Measurements from ENCODE around the gene KIF2C.
A peak's percentile ranks its signal among the peaks of the same experiment; 100 is the strongest.
"Not testable (repeated sequence)": the region's sequence is repeated elsewhere in the genome, so short reads cannot be mapped to it uniquely, and the experiment has no call there.

Gene KIF2C

GRCh38 chr1:44775930-44776729 lies 36.5 kb downstream of the KIF2C start:
- DNase-seq (ENCODE audit: low read depth) = peak; percentile 41

- no peak for DNase-seq (ENCODE audit: low read depth)
Measured at GRCh38 chr1:44776730-44777068, 37.1 kb downstream of the KIF2C start.

- no peak for DNase-seq (ENCODE audit: low read depth)
Measured at GRCh38 chr1:44777547-44777946, 37.9 kb downstream of the KIF2C start.

- DNase-seq (ENCODE audit: low read depth) = no peak
Measured at GRCh38 chr1:44777969-44778635, 38.5 kb downstream of the KIF2C start.

GRCh38 chr1:44778705-44779576 lies 39.3 kb downstream of the KIF2C start:
- DNase-seq (ENCODE audit: low read depth) = no peak

- peak; percentile 46 for DNase-seq (ENCODE audit: low read depth)
Measured at GRCh38 chr1:44780583-44781121, 41.0 kb downstream of the KIF2C start.

- no peak for DNase-seq (ENCODE audit: low read depth)
Measured at GRCh38 chr1:44783697-44784093, 44.1 kb downstream of the KIF2C start.

GRCh38 chr1:44784094-44785028 lies 44.7 kb downstream of the KIF2C start:
- DNase-seq (ENCODE audit: low read depth) = no peak

GRCh38 chr1:44785029-44785380 lies 45.4 kb downstream of the KIF2C start:
- DNase-seq (ENCODE audit: low read depth) = no peak

GRCh38 chr1:44785501-44786137 lies 46.0 kb downstream of the KIF2C start:
- DNase-seq (ENCODE audit: low read depth) = no peak

GRCh38 chr1:44786138-44786840 lies 46.7 kb downstream of the KIF2C start:
- DNase-seq (ENCODE audit: low read depth) = peak; percentile 63

- DNase-seq (ENCODE audit: low read depth) = no peak
Measured at GRCh38 chr1:44786841-44787426, 47.3 kb downstream of the KIF2C start.

- DNase-seq (ENCODE audit: low read depth) = no peak
Measured at GRCh38 chr1:44787506-44787905, 47.9 kb downstream of the KIF2C start.

- DNase-seq (ENCODE audit: low read depth) = no peak
Measured at GRCh38 chr1:44788120-44788860, 48.7 kb downstream of the KIF2C start, which contains the start of gene BEST4. TSS of gene BEST4 (minus strand) at chr1:44788170. CDS start at chr1:44787705, 465 bp downstream.

- DNase-seq (ENCODE audit: low read depth) = no peak
Measured at GRCh38 chr1:44790968-44791801, 51.5 kb downstream of the KIF2C start.

GRCh38 chr1:44792736-44793502 lies 53.3 kb downstream of the KIF2C start:
- no peak for DNase-seq (ENCODE audit: low read depth)

- DNase-seq (ENCODE audit: low read depth) = not testable (repeated sequence)
Measured at GRCh38 chr1:44797886-44798285, 58.2 kb downstream of the KIF2C start.

All from ELR (cell line).